ENCODE results near the gene AP4B1.

The AP4B1 gene

GRCh38 chr1:113891631-113892220 is 12.9 kb downstream of the AP4B1 start:
- DNase-seq, result no peak

DNA sequence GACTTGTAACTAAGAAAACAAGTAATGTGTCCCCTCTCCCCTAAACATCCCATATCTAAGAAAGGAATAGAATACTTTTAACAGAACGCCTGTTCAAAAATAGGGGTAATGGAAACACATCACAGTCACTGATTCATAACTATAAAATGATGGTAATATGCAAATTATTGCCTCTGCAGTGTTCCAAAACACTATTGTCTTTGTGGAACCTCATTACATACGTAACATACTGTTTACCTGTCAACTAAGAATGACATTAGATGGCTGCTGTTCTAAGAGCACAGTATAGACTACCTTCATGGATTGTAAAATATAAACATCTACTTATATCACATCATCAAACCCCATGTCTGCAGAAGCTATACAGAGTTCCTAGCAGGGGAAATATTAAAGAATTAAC is 13.8 kb downstream of the AP4B1 start:
- no peak for DNase-seq

DNA sequence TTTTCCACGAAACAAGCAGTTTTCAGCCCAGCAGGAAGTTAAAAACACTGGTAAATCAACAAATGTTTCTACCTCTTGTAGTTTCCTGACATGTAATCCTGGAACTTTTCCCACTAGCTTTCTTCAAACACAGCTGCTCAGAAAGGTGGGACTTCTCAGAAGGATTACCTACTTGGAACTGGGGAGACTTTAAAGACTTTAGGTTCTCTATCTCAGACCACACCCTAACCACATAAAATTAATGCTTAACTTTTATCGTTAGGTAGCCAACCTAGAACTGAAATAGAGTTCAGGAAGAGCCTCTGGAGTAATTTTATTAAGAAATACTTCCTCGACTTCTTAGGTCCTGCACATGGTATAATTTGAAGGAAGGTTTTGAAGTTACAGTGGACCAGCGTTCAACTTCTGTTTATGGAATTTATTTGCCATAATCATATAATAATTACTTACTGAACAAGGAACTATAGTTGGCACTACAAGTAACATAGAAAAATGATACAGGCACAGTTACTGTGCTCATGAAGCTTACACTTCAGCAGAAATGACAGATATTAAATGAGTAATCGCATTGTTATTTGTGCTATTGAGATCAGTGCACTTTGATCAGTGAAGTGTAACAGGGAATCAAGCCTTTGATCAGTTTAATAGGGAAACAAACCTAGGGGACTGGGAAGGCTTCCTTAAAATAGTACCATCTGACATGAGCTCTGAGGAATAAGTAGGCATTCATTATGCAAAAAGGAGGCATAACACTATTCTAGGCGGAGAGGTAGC is 17.0 kb downstream of the AP4B1 start, which contains the start of gene BCL2L15:
TSS of gene BCL2L15 (minus strand) at position 180 of the 774 bp plus-strand sequence. CDS start 206 bp downstream, outside the sequence.
- DNase-seq, result no peak

GRCh38 chr1:113886417-113887401 is 17.9 kb downstream of the AP4B1 start:
- DNase-seq, result no peak

- DNase-seq, result no peak
These were observed 22.9 kb downstream of the AP4B1 start for GRCh38 chr1:113881661-113882060.

DNA sequence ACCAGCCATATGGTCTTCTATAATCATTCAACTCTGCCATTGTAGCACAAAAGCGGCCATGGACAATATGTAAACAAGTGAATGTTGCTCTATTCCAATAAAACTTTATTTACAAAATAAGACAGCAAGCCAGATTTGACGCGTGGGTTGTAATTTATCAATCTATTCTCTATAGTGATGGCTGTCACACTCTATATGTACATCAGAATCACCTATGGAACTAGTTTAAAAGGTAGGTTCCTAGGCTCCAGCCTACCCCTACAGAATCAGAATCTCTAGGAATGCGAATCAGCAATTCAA is 24.9 kb downstream of the AP4B1 start:
- DNase-seq, result no peak

DNA sequence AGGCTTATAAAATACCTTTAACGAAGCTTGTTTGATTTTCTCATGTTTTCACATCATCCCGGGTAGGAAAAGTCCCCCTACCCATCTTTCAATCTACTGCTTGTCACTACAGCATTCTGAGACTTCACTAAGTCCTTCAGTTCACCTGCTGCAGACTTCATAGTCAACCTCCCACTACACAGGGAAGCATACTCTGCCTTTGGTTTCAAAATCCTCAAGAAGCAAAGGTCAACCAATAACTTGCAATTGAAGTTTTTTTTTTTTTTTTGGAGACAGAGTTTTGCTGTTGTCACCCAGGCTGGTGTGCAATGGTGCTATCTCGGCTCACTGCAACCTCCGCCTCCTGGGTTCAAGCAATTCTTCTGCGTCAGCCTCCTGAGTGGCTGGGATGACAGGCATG is 28.4 kb downstream of the AP4B1 start:
- no peak for DNase-seq

DNA sequence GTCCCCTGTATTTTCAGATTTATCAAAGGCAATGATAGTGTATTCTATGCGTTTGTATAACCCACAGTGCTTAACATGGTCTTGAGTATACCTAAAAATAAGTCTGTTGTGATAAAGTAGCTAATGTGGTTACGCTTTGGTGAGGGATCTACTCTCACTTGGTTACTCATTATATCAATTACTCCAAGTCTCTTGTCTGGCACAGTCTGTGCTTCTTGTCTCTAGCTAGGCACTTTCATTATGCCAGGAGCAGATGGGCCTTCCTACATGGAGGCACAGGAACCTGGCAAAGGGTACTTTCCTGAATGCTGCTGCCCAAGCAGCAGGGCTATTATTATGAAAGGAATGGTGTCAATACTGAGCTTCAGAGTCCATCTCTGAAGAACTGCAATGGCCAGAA is 28.9 kb downstream of the AP4B1 start:
- no peak for DNase-seq

- DNase-seq, result no peak
These were observed 30.4 kb downstream of the AP4B1 start for GRCh38 chr1:113874012-113874879.

DNA sequence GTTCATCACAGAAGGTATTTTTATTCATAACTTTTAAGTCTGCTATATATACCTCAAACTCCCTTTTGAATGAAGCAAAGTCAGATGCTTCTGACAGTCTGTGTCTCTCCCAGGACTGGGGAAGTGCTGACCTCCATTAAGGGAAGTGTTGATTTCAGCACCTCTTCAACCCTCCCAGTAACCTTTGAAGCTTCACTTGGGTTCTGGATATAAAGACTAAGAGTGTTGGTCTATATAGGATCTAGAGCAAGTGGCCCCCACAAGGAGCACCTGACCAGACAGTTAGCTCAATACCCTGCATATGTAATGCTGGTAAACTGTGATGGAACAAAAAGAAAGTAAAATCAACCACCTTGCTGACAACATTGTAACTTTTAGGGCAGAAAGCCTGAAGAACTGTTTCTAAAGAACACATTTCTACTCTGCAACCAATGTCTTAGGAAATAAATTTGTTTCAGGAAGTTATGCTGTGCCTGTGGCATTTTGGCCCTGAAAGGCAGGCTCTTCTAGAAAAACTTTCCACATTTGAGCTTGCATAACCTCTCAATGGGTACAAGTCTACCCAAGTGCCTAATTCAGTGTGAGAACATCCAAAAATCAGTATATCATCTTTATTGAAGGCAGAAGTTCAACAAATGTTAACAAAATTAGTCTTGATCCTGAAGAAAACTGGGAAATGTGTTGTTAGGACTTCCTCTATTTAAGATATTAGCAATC is 32.2 kb downstream of the AP4B1 start:
- no peak for DNase-seq

DNA sequence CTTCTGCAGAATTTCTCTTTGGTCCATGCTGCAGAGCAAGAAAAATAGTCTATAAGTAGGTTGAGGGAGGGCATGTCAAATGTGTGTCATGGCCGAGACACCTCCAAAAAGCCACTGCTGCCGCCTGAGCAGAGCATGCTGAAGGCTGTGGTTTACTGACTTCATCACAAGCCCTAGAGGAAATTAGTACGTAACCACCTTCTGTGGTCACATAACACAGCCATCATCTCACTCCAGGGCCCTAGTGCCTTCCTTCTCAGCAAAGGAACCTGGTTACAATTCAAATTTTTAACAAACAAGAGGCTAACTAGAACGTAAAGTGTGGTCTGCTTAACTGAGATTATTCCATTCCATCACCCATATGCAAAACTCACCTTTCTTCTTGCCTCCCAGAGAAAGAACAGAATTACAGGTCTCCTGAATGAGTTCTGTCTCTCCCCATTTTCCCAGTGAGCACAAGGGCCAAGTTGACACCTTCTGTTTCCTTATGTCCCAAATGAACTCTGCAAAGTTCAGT is 32.9 kb downstream of the AP4B1 start, which contains the start of gene PTPN22:
TSS of gene PTPN22 (minus strand) at position 116 of the 517 bp plus-strand sequence.
- no peak for DNase-seq

DNA sequence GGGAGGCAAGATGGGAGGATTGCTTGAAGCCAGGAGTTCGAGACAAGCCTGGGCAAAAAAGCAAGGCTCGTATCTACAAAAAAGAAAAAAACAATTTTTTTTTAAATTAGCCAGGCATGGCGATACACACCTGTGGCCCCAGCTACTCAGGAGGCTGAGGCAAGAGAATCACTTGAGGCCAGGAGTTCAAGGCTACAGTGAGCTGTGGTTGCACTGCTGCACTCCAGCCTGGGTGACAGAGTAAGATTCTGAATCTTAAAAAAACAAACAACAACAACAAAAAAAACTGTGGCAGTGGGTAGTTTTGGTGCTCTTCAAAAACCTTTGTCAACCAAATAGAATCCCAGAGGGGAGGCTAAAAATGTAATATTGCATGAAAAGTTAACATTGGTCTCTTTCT is 33.8 kb downstream of the AP4B1 start:
- no peak for DNase-seq

DNA sequence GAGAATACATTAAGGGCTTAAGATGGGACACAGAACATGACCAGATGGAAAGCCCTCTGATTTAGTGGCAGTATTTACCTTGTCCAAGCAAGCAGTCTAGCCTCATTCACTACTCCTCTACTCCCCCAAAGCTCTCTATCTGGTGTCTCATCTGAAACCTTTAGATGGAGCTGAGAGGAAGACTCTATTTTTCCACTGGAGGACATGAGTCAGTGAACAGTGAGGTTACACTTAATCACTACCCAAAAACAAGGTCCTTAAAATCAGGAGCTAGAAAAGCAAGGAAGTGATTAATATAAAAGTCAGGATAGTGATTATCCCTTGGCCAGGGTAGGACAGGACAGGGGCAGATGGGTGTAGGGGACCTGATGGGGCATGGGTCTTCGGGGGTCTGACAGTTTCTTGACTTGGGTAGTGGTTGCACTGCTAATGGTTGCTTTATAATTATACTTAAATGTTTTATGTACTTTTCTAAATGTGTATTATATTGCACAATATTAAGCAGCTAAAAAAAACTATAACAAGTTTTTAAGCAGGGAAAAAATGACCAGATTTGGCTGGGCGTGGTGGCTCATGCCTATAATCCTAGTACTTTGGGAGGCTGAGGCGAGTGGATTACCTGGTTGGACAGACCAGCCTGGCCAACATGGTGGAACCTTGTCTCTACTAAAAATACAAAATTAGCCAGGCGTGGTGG is 36.1 kb downstream of the AP4B1 start:
- no peak for DNase-seq

GRCh38 chr1:113861641-113862040 is 43.0 kb downstream of the AP4B1 start:
- no peak for DNase-seq

GRCh38 chr1:113860891-113861290 is 43.7 kb downstream of the AP4B1 start:
- no peak for DNase-seq

- DNase-seq, result no peak
These were observed 45.0 kb downstream of the AP4B1 start for GRCh38 chr1:113859478-113860175.

- no peak for DNase-seq
These were observed 45.6 kb downstream of the AP4B1 start for GRCh38 chr1:113858982-113859381.

- DNase-seq, result no peak
These were observed 46.2 kb downstream of the AP4B1 start for GRCh38 chr1:113858418-113858817.

DNA sequence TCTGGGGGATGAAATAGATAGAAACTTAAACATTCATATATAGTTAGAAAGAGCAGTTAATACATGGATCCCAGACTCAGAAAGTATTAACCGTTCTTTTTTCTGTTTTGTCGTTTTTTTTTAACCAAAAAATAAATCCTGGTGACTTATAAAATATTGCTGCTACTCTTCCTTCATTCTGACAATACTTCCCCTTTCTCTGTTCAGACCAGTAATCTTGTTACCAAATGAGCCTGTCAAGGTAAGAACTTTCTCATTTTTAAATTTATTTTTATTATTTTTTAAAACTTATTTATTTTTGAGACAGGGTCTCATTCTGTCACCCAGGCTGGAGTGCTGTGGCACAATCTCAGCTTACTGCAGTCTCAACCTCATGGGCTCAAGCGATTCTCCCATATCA is 46.8 kb downstream of the AP4B1 start:
- no peak for DNase-seq

DNA sequence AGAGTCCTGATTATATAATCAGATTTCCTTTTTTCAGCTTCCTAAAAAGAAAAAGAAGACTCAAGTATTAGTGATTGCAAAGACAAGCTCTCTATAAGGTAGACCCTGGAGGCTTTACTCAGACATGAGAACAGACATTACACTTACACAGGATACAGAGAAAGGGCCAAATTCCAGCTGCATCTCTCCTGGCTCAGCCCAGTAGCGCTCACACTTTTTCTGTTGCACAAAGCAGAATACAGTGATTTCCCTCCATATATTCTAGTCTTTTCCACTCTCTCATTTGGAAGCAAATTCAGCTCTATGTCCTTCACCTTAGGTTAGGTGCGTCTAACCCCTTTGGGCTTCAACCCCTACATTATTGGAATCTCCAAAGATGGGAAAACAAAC is 48.2 kb downstream of the AP4B1 start:
- no peak for DNase-seq
